ENCODE results near the gene RANBP10.

DNA sequence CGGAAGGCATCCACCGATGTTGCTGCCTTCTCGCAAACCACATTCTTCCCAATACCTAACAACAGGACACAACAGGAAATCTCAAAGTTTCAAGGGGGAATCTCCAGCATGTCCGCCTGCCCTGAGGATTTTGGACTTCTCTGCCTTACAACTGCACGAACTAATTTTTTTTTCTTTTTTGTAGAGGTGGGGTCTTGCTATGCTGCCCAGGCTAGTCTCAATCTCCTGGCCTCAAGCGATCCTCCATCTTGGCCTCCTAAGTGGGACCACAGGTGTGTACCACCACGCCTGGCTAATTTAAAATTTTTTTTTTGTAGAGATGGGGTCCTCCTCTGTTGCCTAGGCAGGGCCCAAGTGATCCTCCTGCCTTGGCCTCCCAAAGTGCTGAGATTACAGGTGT is 130.4 kb downstream of the RANBP10 start:
- TF ChIP-seq GATA2 (IDR thresholded peaks at IDR 0.05; ENCODE audit: low read depth, low read length) = no peak
- no peak for TF ChIP-seq GATA3 (IDR thresholded peaks at IDR 0.05; ENCODE audit: low read depth, low read length)

All from SH-SY5Y (cell line).